ENCODE data around the gene IARS1.

DNA sequence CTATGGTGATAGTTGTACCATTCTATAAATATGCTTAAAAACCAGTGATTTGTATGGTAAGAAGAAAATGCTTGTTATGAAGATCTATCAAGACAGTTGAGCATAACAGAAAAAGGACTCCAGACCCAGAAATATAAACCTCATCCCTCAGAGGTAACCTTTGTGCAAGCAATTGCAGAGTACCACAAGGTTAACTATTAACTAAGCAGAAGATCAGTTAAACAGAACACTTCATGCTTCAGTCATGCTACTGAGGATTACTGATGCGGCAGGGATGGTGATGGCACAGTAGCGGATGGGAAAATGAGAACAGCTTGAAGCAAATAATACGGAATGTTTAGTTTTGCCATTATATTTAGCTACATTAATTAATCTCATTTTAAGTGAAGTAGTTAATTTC, 45.5 kb downstream of the IARS1 start:
- TF ChIP-seq CTCF (IDR thresholded peaks at IDR 0.05), result no peak
- TF ChIP-seq EP300 (IDR thresholded peaks at IDR 0.05), result no peak
- TF ChIP-seq POLR2A (IDR thresholded peaks at IDR 0.05), result no peak
- no peak for TF ChIP-seq POLR2AphosphoS5 (IDR thresholded peaks at IDR 0.05)
